Kasumi-1 (cell line): ENCODE data around the gene SPATA12.

Experiments used
- DNase-seq, 2 experiments: peaks; one replicate each; lab custom pipeline; 2025; lab: John Stamatoyannopoulos, UW

Gene SPATA12

GRCh38 chr3:57052662-57053061 lies 7.8 kb upstream of the SPATA12 start:
- no peak for DNase-seq

DNA sequence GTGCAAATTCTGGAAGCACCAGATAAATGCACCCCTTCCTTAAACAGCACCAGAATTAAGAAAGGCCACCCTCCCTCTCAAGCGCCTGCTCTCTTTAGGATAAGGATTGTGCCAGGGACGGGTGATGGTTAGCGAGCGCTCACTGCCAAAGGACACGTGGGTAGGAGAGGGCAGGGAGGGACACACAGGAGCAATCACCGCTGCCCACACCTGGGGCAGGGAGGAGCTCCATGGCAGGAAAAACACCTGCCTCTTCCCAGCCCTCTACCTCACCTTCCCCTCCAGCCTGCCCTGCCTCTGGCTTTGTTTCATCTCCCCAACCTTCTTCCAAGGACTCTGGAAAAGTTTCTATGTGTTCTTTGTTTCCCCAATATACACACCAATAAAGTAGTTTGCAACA lies 7.3 kb upstream of the SPATA12 start:
- DNase-seq = no peak

DNA sequence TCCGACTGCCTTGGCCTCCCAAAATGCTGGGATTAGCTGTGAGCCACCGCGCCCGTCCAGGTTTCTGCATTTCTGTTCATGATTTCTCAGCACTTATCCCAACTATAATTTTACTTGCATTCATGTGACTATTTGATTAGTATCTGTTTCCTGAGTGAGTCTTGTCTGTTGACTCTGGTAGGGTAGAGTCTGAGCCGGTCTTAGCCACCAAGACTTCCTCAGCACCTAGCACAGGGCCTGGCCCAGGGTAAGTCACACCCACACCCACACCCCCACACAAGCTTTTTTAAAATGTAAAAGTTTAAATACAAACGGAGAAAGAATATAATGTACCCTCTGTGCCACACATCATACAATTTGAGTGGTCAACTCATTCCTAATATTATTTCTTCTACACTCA lies 3.1 kb upstream of the SPATA12 start:
- DNase-seq = no peak

DNA sequence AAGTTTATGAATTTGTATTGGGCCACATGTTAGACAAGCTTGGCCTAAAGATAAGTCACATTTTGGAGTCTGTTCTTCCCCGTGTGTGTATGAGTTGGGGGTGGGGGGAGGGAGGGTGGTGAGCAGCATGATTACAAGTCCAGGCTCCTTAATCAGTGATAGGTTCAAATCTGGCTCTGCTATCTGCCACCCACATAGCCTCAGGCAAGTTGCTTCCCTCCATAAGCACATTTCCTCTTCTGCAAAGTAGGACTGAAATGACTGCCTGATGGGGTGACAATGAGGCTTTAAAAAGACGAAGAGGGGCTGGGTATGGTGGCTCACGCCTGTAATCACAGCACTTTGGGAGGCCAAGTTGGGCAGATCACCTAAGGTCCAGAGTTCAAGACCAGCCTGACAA lies 1.1 kb upstream of the SPATA12 start:
- DNase-seq = no peak

DNA sequence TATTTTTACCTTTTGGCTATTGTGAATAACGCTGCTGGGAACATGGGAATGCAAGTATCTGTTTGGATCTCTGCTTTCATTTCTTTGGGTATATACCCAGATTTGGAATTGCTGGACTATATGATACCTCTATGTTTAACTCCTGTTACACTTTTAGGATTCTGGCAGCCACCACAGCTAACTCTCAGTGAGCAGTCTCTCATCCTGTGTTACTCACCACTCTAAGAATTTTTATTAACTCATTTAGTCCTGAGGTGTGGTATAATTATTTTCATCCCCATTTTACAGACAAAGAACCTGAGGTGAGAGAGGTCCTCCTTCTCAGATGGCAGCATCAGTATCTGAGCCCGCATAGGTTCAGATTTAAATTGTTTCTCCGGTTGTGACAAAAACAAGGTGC lies 1.1 kb downstream of the SPATA12 start:
- no peak for DNase-seq

DNA sequence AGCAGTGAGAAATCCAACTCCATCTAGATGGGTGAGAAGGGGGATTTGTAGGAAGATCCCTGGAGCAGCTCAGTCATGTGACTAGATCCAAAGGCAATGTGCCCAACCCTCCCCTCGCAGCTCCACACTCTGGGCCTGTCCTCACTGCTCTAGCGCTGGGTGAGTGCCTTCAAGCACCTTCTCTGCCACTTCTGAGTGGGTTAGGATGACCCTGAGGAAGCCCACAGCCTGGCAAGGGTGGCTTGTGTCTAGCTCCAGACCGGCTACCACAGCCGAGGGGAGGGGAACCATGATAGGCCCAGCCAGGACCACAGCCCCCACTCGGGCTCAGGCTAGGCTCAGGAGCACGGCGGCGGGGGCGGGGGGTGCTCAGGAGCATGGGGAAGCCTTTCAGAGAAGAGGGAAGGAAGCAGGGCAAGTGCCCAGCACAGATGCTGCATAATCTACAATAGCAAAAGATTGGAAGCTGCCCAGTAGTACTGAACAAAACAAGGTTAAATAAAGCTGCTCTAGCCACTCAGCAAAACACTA lies 1.7 kb downstream of the SPATA12 start:
- DNase-seq = peak; percentile 21

DNA sequence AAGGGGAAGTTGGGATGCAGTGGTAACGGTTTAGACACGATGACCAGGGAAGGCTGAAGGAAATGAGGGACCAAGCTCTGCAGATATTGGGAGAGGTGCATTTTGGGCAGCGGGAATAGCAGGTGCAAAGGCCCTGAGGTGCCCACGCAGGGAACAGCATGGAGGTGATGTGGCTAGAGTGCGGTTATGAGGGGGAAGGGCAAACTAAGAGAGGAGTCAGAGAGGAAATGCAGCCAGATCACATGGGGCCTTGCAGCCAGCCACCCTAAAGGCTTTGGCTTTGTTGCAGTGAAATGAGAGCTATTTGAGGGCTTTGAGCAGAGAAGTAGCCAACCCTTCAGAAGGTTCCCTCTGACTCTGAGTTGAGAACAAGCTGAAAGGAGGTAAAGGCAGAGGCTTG lies 2.6 kb downstream of the SPATA12 start:
- no peak for DNase-seq

DNA sequence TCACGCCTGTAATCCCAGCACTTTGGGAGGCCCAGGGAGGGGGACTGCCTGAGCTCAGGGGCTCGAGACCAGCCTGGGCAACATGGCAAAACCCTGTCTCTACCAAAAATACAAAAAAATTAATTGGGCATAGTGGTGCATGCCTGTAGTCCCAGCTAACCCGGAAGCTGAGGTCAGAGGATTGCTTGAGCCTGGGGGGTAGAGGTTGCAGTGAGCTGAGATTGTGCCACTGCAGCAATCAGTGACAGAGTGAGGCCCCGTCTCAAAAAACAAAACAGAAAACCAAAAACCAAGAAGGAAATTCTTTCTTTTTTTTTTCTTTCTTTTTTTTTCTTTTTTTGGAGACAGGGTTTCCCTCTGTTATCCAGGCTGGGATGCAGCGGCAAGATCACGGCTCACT lies 3.5 kb downstream of the SPATA12 start:
- DNase-seq = no peak

GRCh38 chr3:57064572-57064971 lies 4.1 kb downstream of the SPATA12 start:
- DNase-seq = no peak

GRCh38 chr3:57065588-57065987 lies 5.1 kb downstream of the SPATA12 start:
- no peak for DNase-seq

GRCh38 chr3:57066471-57066870 lies 6.0 kb downstream of the SPATA12 start:
- no peak for DNase-seq

GRCh38 chr3:57068437-57069089 lies 8.1 kb downstream of the SPATA12 start:
- peak; percentile 44 to 51 for DNase-seq

- DNase-seq = no peak
These were observed 9.0 kb downstream of the SPATA12 start for GRCh38 chr3:57069503-57069902.

DNA sequence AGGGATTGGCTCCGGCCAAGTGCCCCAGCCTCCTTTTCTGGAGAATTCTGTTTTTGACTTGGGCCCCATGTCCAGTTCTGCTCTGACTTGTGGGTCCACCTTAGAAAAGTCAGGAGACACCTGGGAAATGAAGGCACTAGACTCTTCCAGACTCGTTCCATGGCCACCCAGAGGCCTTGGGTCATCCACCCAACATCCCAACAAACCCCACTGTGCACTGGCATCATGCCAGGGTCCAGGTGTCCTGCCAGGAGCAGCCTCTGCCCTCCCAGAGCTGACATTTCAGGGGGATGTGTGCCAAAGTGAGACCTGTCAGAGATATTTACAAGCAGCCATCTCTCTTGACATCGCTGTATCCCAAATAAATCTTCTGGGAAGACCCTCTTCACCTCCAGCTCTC lies 13.2 kb downstream of the SPATA12 start:
- DNase-seq = no peak

- DNase-seq = no peak
These were observed 13.7 kb downstream of the SPATA12 start for GRCh38 chr3:57074135-57074534.

GRCh38 chr3:57076422-57076951 lies 16.0 kb downstream of the SPATA12 start:
- DNase-seq = no peak

- DNase-seq = no peak
These were observed 17.3 kb downstream of the SPATA12 start for GRCh38 chr3:57077630-57078343.

DNA sequence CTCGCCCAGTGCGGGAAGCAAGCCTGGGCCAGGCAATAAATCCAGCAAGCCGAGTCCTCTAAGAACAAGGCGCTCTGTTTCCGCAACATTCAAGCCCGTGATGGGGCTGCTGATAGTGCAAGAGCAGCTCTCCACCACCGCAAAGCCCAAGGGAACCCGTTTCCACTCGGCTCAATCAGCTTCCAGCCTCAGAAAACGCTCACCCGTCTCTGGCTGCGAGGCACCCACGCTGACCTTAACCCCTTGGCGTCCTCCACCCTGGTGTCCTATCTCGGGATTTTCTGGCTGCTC lies 17.8 kb downstream of the SPATA12 start:
- peak; percentile 29 to 30 for DNase-seq

GRCh38 chr3:57078635-57079473 lies 18.4 kb downstream of the SPATA12 start:
- no peak for DNase-seq

- no peak for DNase-seq
These were observed 19.0 kb downstream of the SPATA12 start for GRCh38 chr3:57079474-57079831.

DNA sequence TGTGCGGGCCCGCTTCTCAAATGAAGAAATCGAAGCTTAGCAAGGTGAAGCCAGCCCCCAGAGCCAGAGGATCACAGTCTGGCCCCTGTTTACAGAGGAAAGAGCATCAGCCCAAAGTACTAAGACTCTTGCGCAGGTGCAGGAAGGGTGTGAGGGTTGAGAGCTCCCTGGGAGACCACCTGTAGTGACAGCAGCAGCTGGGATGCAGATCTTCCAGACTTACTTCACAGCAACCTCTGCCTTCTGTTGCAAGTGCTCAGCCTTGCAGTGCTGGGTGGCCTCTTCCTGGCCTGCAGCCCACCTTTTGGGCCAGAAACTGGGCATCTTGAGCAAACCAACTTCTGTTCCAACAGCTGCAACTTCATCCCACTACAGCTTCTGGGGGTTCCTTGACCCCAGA lies 19.7 kb downstream of the SPATA12 start:
- DNase-seq = no peak

GRCh38 chr3:57081173-57081572 lies 20.7 kb downstream of the SPATA12 start:
- no peak for DNase-seq

- DNase-seq = no peak
These were observed 22.0 kb downstream of the SPATA12 start for GRCh38 chr3:57082481-57082880.
